Lung (tissue), 12 donors: ENCODE measurements around the gene GPBAR1. TPM values are rescaled to one million over a fixed set of nuclear protein-coding genes. Genes with fewer than 3 reads are reported as not detected.

Experiments used
- ATAC-seq: fragments of 200-7000 bp; cut with Tn5 transposase; one replicate; pipeline ENCODE4 v1.9.1; 2020; ENCODE audit warnings: moderate number of reproducible peaks; ENCODE audit not compliant: insufficient read depth, low FRiP score
- DNase-seq, 3 donors: peaks; one replicate each; pipeline ENCODE4 v3.0.0-alpha.2; 2013 to 2017
- H3K27ac ChIP-seq, 2 donors: one replicate each; pipeline ENCODE4 v1.5.1; 2013; ENCODE audit warnings: mild to moderate bottlenecking in 2 of 2, moderate library complexity in 2 of 2, control low read depth in 1 of 2, inconsistent platforms in 1 of 2, low read depth in 1 of 2, low read length in 1 of 2
- H3K27me3 ChIP-seq, 3 donors: one replicate each; pipeline ENCODE4 v1.5.1; 2013; ENCODE audit warnings: low read length in 2 of 3; ENCODE audit not compliant: control insufficient read depth in 3 of 3, insufficient read depth in 3 of 3
- H3K36me3 ChIP-seq, 4 donors: one replicate each; pipeline ENCODE4 v1.5.1; 2013; ENCODE audit warnings: low read length in 4 of 4, mild to moderate bottlenecking in 1 of 4, moderate library complexity in 1 of 4; ENCODE audit not compliant: control insufficient read depth in 4 of 4, insufficient read depth in 4 of 4
- H3K4me1 ChIP-seq, 5 donors: one replicate each; pipeline ENCODE4 v1.5.1; 2013; ENCODE audit warnings: low read length in 5 of 5, mild to moderate bottlenecking in 2 of 5, moderate library complexity in 1 of 5; ENCODE audit not compliant: control insufficient read depth in 5 of 5, insufficient read depth in 5 of 5
- H3K4me3 ChIP-seq: one replicate; pipeline ENCODE4 v1.5.1; 2013; ENCODE audit warnings: mild to moderate bottlenecking, control low read depth, moderate library complexity
- H3K9ac ChIP-seq, 2 donors: one replicate each; pipeline ENCODE4 v1.5.1; 2013; ENCODE audit warnings: low read length in 2 of 2, control low read depth in 1 of 2; ENCODE audit not compliant: insufficient read depth in 1 of 2
- H3K9me3 ChIP-seq, 4 donors: one replicate each; pipeline ENCODE4 v1.5.1; 2013; ENCODE audit warnings: low read length in 3 of 4, mild to moderate bottlenecking in 1 of 4, moderate library complexity in 1 of 4; ENCODE audit not compliant: control insufficient read depth in 4 of 4, insufficient read depth in 3 of 4
- WGBS, 2 donors: extraction: QIAGEN DNeasy Blood & Tissue Kit; methylation state at CpG; one replicate each; pipeline ENCODE4 v1.1.7; 2013; 5-methylcytosine and 5-hydroxymethylcytosine counted together
- polyA plus RNA-seq, 2 donors: library from polyadenylated mRNA; stranded (reverse); fragments of 200-250 nt; gene quantifications; one replicate each; pipeline ENCODE4 v1.2.1, GENCODE V29; 2013
- total RNA-seq, 2 donors: library from RNA; depleted of rRNA in 1 of 2; stranded (reverse); fragments of >200 nt in 1 of 2; gene quantifications; one replicate each; pipeline ENCODE4 v1.2.1, GENCODE V29; 2014 to 2021
- TF ChIP-seq, protein P1 (sequence below): IDR thresholded peaks from 2 replicates; pipeline ENCODE4 v1.5.1; 2012; ENCODE audit warnings: mild to moderate bottlenecking; ENCODE audit errors: control extremely low read depth, extremely low read depth
- donor health status: control.
- donor health status: control.
- donor health status: Bipolar disorder and iron deficiency.
- donor health status: healthy.
- donor health status: DM: yes; HTN: yes; CAD: no.

GPBAR1 gene
- total and polyA plus RNA-seq, 4 donors = 0.60 to 3.3 (median 2.1) TPM

DNA sequence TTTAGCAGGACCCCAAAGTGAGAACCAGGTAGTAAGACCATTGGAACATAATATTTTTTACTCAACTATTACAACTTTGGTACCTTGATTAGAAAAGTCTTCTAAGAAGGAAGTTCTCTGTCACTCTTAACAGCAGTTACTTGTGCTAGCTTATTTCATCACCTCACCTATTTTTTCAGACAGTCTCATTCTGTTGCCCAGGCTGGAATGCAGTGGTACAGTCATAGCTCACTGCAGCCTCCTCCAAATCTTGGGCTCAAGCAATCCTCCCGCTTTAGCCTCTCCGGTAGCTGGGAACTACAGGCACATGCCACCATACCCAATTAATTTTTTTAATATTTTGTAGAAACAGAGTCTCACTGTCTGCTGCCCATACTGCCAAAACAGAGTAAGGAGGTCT lies 25.8 kb upstream of the GPBAR1 start:
- 97 to 100% methylated on average over 2 of the region's 2 CpGs for WGBS, 2 donors
- H3K9ac ChIP-seq = no peak overlapping the region
- ATAC-seq (no peak), DNase-seq (no peak)
- TF ChIP-seq, protein P1, sequence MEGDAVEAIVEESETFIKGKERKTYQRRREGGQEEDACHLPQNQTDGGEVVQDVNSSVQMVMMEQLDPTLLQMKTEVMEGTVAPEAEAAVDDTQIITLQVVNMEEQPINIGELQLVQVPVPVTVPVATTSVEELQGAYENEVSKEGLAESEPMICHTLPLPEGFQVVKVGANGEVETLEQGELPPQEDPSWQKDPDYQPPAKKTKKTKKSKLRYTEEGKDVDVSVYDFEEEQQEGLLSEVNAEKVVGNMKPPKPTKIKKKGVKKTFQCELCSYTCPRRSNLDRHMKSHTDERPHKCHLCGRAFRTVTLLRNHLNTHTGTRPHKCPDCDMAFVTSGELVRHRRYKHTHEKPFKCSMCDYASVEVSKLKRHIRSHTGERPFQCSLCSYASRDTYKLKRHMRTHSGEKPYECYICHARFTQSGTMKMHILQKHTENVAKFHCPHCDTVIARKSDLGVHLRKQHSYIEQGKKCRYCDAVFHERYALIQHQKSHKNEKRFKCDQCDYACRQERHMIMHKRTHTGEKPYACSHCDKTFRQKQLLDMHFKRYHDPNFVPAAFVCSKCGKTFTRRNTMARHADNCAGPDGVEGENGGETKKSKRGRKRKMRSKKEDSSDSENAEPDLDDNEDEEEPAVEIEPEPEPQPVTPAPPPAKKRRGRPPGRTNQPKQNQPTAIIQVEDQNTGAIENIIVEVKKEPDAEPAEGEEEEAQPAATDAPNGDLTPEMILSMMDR = no peak
- peaks cover 38 to 52% (median 43%) of the 10 kb centered on the region in 4 donors for H3K36me3 ChIP-seq
- no peak overlapping the region for H3K27ac ChIP-seq
- H3K27me3 ChIP-seq = no peaks in the 10 kb centered on the region
- no peak overlapping the region for H3K4me3 ChIP-seq
- H3K9me3 ChIP-seq = no peaks in the 10 kb centered on the region
- peaks cover 0 to 8% (median 6%) of the 10 kb centered on the region in 5 donors for H3K4me1 ChIP-seq

DNA sequence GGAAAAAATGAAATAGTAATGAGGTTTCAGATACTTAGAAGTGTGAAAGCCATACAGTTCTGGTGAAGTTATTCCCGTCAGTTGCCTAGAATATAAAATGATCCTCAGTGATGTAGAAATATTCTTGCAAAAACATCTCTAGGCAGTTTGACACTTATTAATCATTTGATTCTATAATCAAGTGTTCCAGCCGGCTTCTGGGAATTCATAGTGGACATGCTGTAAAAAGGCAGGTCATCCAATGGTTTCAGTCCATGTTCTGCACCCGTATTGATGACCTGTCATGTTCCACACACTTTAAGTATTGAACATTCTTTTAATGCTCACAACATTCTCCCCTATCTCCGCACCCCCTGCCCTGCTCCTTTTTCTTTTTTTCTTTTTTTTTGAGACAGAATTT lies 24.0 kb upstream of the GPBAR1 start:
- ATAC-seq (no peak), DNase-seq (no peak)
- Histone ChIP-seq H3K4me3 (no peak overlapping the region), H3K9me3 (no peaks in the 10 kb centered on the region), H3K4me1 (peaks cover 0 to 7% (median 2%) of the 10 kb centered on the region in 5 donors), H3K27me3 (no peaks in the 10 kb centered on the region), H3K36me3 (peaks cover 31 to 44% (median 40%) of the 10 kb centered on the region in 4 donors), H3K27ac (no peak overlapping the region), H3K9ac (no peak overlapping the region)
- TF ChIP-seq, protein P1 = no peak
- 89 to 94% methylated on average over 4 of the region's 4 CpGs for WGBS, 2 donors

DNA sequence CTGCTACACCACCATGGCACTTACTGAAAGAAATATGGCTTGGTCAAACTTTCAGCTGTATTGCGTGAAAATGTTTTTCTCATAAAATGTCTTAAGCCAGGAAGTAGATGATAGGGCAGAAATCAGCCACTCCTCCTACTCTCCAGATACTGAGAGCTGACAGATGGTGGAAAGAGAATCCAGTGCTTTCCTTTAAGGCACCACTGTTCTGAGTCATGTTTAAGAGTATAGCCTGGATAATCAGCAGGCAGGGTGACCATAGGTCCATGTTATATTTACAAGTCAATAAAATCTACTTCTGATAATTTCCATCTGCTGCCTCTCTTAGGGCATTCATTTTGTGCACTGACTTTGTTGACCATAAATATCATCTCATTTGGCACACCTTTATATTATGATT lies 21.9 kb upstream of the GPBAR1 start:
- Histone ChIP-seq H3K27ac (no peak overlapping the region), H3K4me1 (peaks cover 0 to 12% (median 2%) of the 10 kb centered on the region in 5 donors), H3K9ac (no peak overlapping the region), H3K4me3 (no peak overlapping the region), H3K9me3 (no peaks in the 10 kb centered on the region), H3K36me3 (peaks cover 31 to 41% (median 40%) of the 10 kb centered on the region in 4 donors), H3K27me3 (no peaks in the 10 kb centered on the region)
- ATAC-seq (no peak), DNase-seq (no peak)
- TF ChIP-seq, protein P1 = no peak
- 92 to 94% methylated on average over 1 of the region's 1 CpG for WGBS, 2 donors

DNA sequence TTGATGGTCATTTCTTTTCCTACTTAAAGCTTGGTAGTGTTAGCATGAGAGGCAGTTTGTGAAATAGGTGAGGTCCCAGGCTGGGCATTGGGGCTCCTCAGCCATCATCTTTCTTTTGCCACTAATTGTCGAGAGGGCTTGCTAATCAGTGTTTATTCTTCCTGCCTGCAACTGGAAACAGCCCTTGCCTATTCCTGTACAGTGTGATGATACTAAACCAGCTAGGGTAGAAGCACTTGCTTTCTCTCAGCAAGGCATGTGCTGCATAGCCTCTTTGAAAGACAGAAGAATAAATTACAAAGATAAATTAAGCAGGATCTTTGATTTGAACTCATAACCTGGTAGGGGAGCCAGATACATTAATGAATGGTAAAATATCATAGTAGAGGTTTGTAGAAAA lies 16.6 kb upstream of the GPBAR1 start:
- Histone ChIP-seq H3K36me3 (peaks cover 43 to 58% (median 48%) of the 10 kb centered on the region in 4 donors), H3K4me1 (peaks cover 0 to 11% (median 0%) of the 10 kb centered on the region in 5 donors), H3K9ac (no peak overlapping the region), H3K27ac (no peak overlapping the region), H3K4me3 (no peak overlapping the region), H3K27me3 (no peaks in the 10 kb centered on the region), H3K9me3 (no peaks in the 10 kb centered on the region)
- 50 to 74% methylated on average over 1 of the region's 1 CpG for WGBS, 2 donors
- DNase-seq (no peak), ATAC-seq (no peak)
- TF ChIP-seq, protein P1 = no peak
